Neuronal stem cell (in vitro differentiated cells): ENCODE results near the gene ZNF232.
"Not testable (repeated sequence)": the region's sequence is repeated elsewhere in the genome, so short reads cannot be mapped to it uniquely, and the experiment has no call there.

Source experiments
- DNase-seq: peaks from one replicate; pipeline ENCODE4 v3.0.0-alpha.2; 2013; ENCODE audit warnings: low spot score
- H2AFZ ChIP-seq: one replicate; pipeline ENCODE4 v1.6.1; 2013; ENCODE audit warnings: mild to moderate bottlenecking, low read length, inconsistent platforms
- H2AK5ac ChIP-seq: 2 replicates; pipeline ENCODE4 v1.6.1; 2013; ENCODE audit warnings: low read depth, mild to moderate bottlenecking, inconsistent platforms, low read length, moderate library complexity, mixed read lengths
- H2BK120ac ChIP-seq: 2 replicates; pipeline ENCODE4 v1.6.1; 2013; ENCODE audit warnings: low read depth, mild to moderate bottlenecking, inconsistent platforms, low read length, moderate library complexity, mixed read lengths
- H2BK12ac ChIP-seq: one replicate; pipeline ENCODE4 v1.6.1; 2013; ENCODE audit warnings: low read length, inconsistent platforms
- H2BK15ac ChIP-seq: 2 replicates; pipeline ENCODE4 v1.6.1; 2013; ENCODE audit warnings: mild to moderate bottlenecking, low read length, inconsistent platforms, mixed read lengths
- H2BK5ac ChIP-seq: one replicate; pipeline ENCODE4 v1.6.1; 2013; ENCODE audit warnings: inconsistent platforms, mild to moderate bottlenecking, low read length, moderate library complexity
- H3K14ac ChIP-seq: one replicate; pipeline ENCODE4 v1.6.1; 2013; ENCODE audit warnings: low read length, inconsistent platforms
- H3K18ac ChIP-seq: 2 replicates; pipeline ENCODE4 v1.6.1; 2013; ENCODE audit warnings: low read length, inconsistent platforms
- H3K23ac ChIP-seq: 2 replicates; pipeline ENCODE4 v1.6.1; 2013; ENCODE audit warnings: low read depth, mild to moderate bottlenecking, mixed read lengths, low read length, inconsistent platforms; ENCODE audit not compliant: poor library complexity
- H3K27ac ChIP-seq: replicated peaks from 3 replicates; pipeline ENCODE4 v1.5.1; 2013; ENCODE audit warnings: low read length, inconsistent platforms
- H3K27me3 ChIP-seq, 3 experiments: 2 replicates each; pipeline ENCODE4 v1.6.1; 2013; ENCODE audit warnings: low read length in 3 of 3, mild to moderate bottlenecking in 2 of 3, inconsistent platforms in 1 of 3, low read depth in 1 of 3, mixed read lengths in 1 of 3, moderate library complexity in 1 of 3; ENCODE audit not compliant: control insufficient read depth in 3 of 3, insufficient read depth in 3 of 3
- H3K36me3 ChIP-seq, 2 donors: replicated peaks in 1 of 2; 2 replicates each; pipeline ENCODE4 v1.6.1; 2013; ENCODE audit warnings: low read length in 2 of 2; ENCODE audit not compliant: control insufficient read depth in 2 of 2, insufficient read depth in 2 of 2
- H3K4ac ChIP-seq: 2 replicates; pipeline ENCODE4 v1.6.1; 2013; ENCODE audit warnings: inconsistent platforms, mild to moderate bottlenecking, low read length, moderate library complexity
- H3K4me1 ChIP-seq, 2 donors: 1 replicate in 1 of 2; 2 replicates in 1 of 2; pipeline ENCODE4 v1.6.1; 2013; ENCODE audit warnings: low read length in 2 of 2, low read depth in 1 of 2; ENCODE audit not compliant: control insufficient read depth in 2 of 2, insufficient read depth in 1 of 2
- H3K4me2 ChIP-seq: one replicate; pipeline ENCODE4 v1.6.1; 2013; ENCODE audit warnings: mild to moderate bottlenecking, low read length, inconsistent platforms; ENCODE audit not compliant: insufficient read depth, poor library complexity, severe bottlenecking
- H3K4me3 ChIP-seq, 2 donors: 2 replicates each; pipeline ENCODE4 v1.5.1; 2013; ENCODE audit warnings: low read length in 2 of 2, mild to moderate bottlenecking in 2 of 2, inconsistent platforms in 1 of 2, moderate library complexity in 1 of 2
- H3K79me1 ChIP-seq: one replicate; pipeline ENCODE4 v1.6.1; 2013; ENCODE audit warnings: low read depth, mild to moderate bottlenecking, inconsistent platforms, low read length, moderate library complexity
- H3K9ac ChIP-seq: one replicate; pipeline ENCODE4 v1.6.1; 2013; ENCODE audit warnings: mild to moderate bottlenecking, low read depth, low read length, inconsistent platforms; ENCODE audit not compliant: poor library complexity
- H3K9me3 ChIP-seq, 2 donors: replicated peaks in 1 of 2; 2 replicates each; pipeline versions ENCODE3 to v1.6.1; 2013; ENCODE audit warnings: low read length in 2 of 2, mild to moderate bottlenecking in 2 of 2, inconsistent platforms in 1 of 2, low read depth in 1 of 2, mixed read lengths in 1 of 2, moderate library complexity in 1 of 2; ENCODE audit not compliant: control insufficient read depth in 2 of 2, insufficient read depth in 1 of 2
- H4K8ac ChIP-seq: one replicate; pipeline ENCODE4 v1.6.1; 2013; ENCODE audit warnings: low read depth, mild to moderate bottlenecking, inconsistent platforms, low read length, moderate library complexity
- H4K91ac ChIP-seq: one replicate; pipeline ENCODE4 v1.6.1; 2013; ENCODE audit warnings: low read length, low read depth, mild to moderate bottlenecking, inconsistent platforms; ENCODE audit not compliant: poor library complexity
- WGBS, 2 donors: extraction: QIAGEN DNeasy Blood & Tissue Kit; methylation state at CpG; one replicate each; pipeline ENCODE4 v1.1.7; 2013; ENCODE audit warnings: missing lambda C conversion rate in 2 of 2, mixed read lengths in 1 of 2; ENCODE audit not compliant: insufficient read length in 2 of 2, insufficient replicate concordance in 1 of 2; ENCODE audit errors: extremely low coverage in 2 of 2; 5-methylcytosine and 5-hydroxymethylcytosine counted together

ZNF232 gene

GRCh38 chr17:5133961-5134360 is 22.3 kb upstream of the ZNF232 start:
- not testable (repeated sequence) for H3K14ac ChIP-seq, H3K4me3 ChIP-seq, H4K91ac ChIP-seq, H3K9me3 ChIP-seq, H2BK5ac ChIP-seq, H2BK15ac ChIP-seq, H3K36me3 ChIP-seq, H3K4me1 ChIP-seq, H3K27me3 ChIP-seq, H3K27ac ChIP-seq, H4K8ac ChIP-seq, H2BK12ac ChIP-seq, H3K23ac ChIP-seq, H3K4me2 ChIP-seq, DNase-seq, H2AK5ac ChIP-seq, H3K79me1 ChIP-seq, H3K9ac ChIP-seq, H2AFZ ChIP-seq, H2BK120ac ChIP-seq, H3K4ac ChIP-seq
- peak overlapping the region; percentile 11 for H3K18ac ChIP-seq
- no CpG with 5 or more reads among the region's 8 CpGs for WGBS, 2 donors

GRCh38 chr17:5133311-5133710 is 21.6 kb upstream of the ZNF232 start:
- no peak overlapping the region for H3K14ac ChIP-seq
- no peak for DNase-seq

GRCh38 chr17:5132503-5133225 is 21.0 kb upstream of the ZNF232 start:
- H4K8ac ChIP-seq, H3K27ac ChIP-seq, H2BK15ac ChIP-seq, H2BK120ac ChIP-seq, DNase-seq, H2AK5ac ChIP-seq, H3K4ac ChIP-seq, H3K9me3 ChIP-seq, H2BK12ac ChIP-seq, H3K79me1 ChIP-seq, H2AFZ ChIP-seq, H3K4me1 ChIP-seq, H3K36me3 ChIP-seq, H3K4me2 ChIP-seq, H3K27me3 ChIP-seq, H4K91ac ChIP-seq, H3K14ac ChIP-seq, H3K23ac ChIP-seq, H3K9ac ChIP-seq, H3K4me3 ChIP-seq, H3K18ac ChIP-seq, H2BK5ac ChIP-seq: not testable (repeated sequence)
- WGBS, 2 donors = no CpG with 5 or more reads among the region's 15 CpGs

More at GRCh38 chr17:5133311-5133710, 21.6 kb upstream of the ZNF232 start:
- H2AFZ ChIP-seq = no peak overlapping the region
- no peak overlapping the region for H3K18ac ChIP-seq
- H3K36me3 ChIP-seq = no peaks in the 10 kb centered on the region
- peaks cover 0 to 4% (median 0%) of the 10 kb centered on the region in 3 experiments for H3K27me3 ChIP-seq
- H2BK15ac ChIP-seq = no peak overlapping the region
- no peak overlapping the region for H3K4me3 ChIP-seq
- no peaks in the 10 kb centered on the region for H3K4me1 ChIP-seq
- no peaks in the 10 kb centered on the region for H3K9me3 ChIP-seq
- H4K8ac ChIP-seq = no peak overlapping the region
- H2AK5ac ChIP-seq = no peak overlapping the region
- H3K23ac ChIP-seq = no peak overlapping the region
- H3K9ac ChIP-seq = no peak overlapping the region
- WGBS, 2 donors = no CpG with 5 or more reads among the region's 8 CpGs
- no peak overlapping the region for H3K4ac ChIP-seq
- H3K27ac ChIP-seq = no peak overlapping the region
- H2BK120ac ChIP-seq = no peak overlapping the region
- H4K91ac ChIP-seq = no peak overlapping the region
- no peak overlapping the region for H2BK12ac ChIP-seq
- no peak overlapping the region for H2BK5ac ChIP-seq
- no peaks in the 10 kb centered on the region for H3K79me1 ChIP-seq
- H3K4me2 ChIP-seq = no peak overlapping the region

- not testable (repeated sequence) for H4K91ac ChIP-seq, H3K4me1 ChIP-seq, H3K36me3 ChIP-seq, H4K8ac ChIP-seq, H2BK5ac ChIP-seq, H3K27ac ChIP-seq, DNase-seq, H3K27me3 ChIP-seq, H3K79me1 ChIP-seq, H3K4ac ChIP-seq, H2AFZ ChIP-seq, H2BK120ac ChIP-seq, H2BK15ac ChIP-seq, H3K14ac ChIP-seq, H3K9me3 ChIP-seq, H3K4me3 ChIP-seq, H2AK5ac ChIP-seq, H3K4me2 ChIP-seq, H3K23ac ChIP-seq
- Histone ChIP-seq H3K18ac (peak overlapping the region; percentile 71), H3K9ac (peak overlapping the region; percentile 4), H2BK12ac (peak overlapping the region; percentile 10)
- no CpG with 5 or more reads among the region's 16 CpGs for WGBS, 2 donors
These were observed 20.3 kb upstream of the ZNF232 start for GRCh38 chr17:5131799-5132502.
